GM15510 (cell line): Measurements from ENCODE around the gene ADAMTSL4.

Source experiments
- POLR2A ChIP-seq: IDR thresholded peaks from 3 replicates; pipeline ENCODE4 v1.6.1; 2011; ENCODE audit warnings: borderline replicate concordance; ENCODE audit not compliant: insufficient read length; ENCODE audit errors: extremely low read depth

ADAMTSL4 gene

DNA sequence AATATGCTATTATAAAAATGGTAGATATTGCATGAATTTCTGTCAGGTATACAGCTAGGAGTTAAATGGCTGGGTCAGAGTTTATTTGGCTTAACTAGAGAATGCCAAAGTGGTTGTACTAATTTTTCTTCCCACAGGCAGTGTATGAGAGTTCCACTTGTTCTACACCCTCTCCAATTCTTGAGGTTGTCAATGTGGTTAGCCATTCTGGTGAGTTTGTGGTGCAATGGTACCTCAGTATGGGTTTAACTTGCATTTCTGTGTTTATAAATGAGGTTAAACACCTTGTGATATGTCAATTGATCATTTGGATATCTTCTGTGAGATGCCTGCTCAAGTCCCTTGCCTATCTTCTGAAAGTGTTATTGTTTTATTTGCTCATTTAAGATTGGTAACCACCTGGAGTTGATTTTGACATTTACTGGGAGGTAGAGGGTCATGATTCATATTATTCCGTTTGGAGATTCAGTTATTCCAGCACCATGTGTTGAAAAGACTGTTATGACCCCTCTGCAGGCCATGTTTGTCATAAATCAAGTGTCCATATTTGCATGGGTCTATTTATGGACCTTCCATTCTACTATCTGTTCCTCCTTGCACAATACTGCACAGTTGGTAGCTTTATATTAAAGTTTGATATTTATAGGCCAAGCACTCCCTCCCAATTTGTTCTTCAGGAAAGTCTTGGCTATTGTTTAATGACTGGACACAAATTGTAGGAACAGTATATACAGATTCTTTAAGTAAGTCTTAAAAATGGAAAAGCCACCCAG lies 27.8 kb upstream of the ADAMTSL4 start:
- no peak for TF ChIP-seq POLR2A

DNA sequence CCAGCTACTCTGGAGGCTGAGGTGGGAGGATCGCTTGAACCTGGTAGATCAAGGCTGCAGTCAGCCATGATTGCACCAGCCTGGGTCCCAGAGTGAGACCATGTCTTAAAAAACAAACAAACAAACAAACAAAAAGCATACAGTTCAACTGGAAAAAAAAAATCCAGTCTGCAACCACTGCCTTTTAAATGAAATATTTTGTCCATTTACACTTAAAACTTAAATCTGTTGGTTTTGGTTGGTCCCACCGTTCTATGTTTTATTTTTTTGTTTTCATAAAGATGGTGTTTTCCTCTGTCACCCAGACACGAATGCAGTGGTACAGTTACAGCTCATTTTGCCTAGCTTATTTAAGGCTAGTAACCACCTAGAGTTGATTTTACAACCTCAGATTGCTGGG lies 23.9 kb upstream of the ADAMTSL4 start:
- TF ChIP-seq POLR2A, result no peak

DNA sequence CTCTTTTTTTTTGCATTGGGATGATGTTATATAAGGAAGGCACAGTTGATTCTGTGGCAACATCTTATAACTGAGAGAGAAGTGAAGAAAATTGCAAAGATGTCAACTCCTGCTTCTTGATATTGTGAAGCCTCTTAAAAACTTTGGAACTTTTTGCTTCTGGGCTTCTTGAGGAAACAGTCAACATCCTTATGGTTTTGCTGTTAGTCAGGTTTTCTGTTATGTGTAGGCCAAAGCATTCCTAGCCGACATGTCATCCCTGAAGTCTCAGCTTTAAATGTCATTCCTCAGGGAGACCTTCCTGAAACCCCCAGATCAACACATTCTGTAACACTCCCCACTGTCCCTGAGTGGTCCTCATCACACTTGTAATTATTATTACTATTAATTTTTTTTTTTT lies 21.0 kb upstream of the ADAMTSL4 start:
- no peak for TF ChIP-seq POLR2A

DNA sequence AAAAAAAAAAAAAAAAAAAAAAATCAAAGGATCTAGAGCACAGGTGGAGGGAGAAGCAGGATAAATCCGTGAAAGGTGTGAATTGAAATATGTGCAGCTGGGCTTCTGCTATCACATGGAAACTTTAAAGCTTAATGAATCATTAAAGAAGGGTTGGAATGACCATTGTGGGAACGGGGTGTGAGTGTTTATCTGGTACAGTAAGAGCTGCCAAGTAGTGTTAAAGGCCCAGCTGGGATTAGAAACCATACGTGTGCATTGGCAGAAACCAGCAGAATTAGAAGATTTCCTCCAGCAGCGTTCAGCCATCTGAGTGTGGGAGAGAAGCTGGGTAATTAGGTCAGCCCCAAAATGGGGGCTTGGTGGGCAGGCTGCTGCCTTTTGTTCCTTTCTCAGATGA lies 20.2 kb upstream of the ADAMTSL4 start:
- TF ChIP-seq POLR2A, result no peak

DNA sequence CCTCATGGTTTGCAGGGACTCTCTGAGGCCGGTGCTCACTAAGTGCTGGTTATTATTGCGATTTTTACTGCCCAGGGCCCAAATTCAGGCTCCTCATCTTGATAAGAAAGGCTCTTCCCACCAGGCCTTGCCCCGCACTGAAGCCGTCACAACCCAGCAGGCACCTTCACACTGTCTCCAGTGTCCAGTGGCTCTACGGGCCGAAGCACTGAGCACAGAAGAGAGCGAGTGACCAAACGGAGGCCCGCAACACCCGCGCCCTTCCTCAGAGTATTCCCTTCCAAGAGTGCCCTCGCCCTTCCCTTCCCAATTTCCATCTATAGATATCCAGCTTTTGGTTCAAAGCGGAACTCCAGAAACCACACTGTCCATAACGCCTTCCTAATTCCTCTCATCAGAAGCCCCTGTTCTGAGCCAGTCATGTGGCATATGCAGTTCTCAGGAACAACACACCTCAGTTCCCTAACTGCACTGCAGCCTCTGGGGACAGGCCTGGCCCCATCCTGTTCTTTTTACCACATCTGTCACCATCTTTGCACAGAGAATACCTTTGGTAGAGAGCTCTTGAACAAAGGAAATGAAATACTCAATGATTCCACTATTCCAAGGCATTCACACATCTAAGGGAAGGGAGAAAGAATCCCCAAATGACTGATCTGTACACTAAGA lies 18.6 kb upstream of the ADAMTSL4 start:
- TF ChIP-seq POLR2A, result no peak

DNA sequence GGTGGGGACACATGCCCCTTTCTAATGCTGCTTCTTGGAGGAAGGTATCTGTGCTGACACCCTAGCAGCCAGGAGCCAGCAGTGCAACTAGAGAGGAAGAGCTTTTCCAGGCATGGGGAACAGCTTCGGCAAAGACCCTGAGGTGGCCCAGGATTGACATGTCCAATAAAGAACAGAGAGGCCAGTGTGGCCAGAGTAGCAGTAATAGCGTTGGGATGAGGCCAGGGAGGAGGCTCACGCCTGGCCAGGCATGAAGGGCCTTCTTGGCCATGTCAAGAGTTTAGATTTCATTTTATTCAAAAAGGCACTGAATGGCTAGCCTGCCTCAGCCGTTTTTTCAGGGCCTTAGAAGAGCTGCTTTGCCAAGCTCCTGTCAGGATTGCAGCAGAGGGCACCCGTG lies 16.3 kb upstream of the ADAMTSL4 start:
- no peak for TF ChIP-seq POLR2A

DNA sequence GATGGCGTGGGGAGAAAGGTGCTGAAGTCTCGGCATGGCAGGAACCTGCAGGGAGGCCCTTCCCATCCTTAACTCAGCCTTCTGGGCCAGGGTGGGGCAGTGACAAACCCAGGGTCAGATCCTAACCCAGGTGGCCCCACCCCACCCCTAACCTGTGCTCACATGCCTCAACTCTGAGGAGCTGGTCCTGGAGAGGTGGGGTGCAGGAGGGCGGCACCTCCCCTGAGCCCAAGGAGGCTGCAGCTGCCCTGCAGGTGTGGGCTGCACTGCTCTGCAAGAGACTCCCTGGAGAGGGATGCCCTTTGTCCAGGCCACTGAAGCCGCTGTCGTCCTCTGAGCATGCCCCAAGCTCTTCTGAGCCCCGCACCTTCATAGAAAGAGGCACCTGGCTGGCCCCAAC lies 15.2 kb upstream of the ADAMTSL4 start:
- no peak for TF ChIP-seq POLR2A

DNA sequence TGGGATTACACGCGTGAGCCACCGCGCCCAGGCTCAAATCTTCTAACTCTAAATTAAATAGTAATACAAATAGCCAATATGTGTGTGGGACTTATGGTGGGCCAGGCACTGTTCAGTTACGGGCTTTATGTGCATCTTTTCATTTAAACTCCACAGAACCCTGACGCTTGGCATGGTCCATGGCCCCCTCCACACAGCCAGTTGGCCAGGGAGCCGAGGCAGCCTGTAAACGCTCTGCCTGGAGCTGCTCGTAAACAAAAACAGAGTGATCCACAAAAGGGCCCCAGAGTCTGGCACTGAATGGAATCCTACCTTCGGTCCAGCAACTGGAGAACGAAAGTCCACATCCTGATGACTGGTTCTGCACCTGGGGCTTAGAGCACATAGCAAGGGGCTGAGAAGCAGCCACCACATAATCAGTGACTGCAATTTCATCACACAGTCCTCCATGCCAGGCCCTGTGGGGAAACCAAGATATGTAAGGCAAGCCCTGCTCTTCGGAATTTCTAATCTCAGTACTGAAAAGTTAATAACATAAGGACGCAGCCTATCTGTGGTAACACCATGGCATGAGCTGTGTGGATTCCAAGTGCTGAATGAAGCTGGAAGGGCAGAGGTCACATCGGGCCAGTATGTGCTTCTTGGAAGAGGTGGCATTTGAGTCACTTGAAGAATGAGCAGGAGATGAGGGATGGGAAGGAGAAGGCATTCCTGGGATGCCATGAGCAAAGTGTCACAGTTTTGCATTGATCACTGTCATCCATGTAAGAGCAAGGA lies 13.5 kb upstream of the ADAMTSL4 start:
- no peak for TF ChIP-seq POLR2A

DNA sequence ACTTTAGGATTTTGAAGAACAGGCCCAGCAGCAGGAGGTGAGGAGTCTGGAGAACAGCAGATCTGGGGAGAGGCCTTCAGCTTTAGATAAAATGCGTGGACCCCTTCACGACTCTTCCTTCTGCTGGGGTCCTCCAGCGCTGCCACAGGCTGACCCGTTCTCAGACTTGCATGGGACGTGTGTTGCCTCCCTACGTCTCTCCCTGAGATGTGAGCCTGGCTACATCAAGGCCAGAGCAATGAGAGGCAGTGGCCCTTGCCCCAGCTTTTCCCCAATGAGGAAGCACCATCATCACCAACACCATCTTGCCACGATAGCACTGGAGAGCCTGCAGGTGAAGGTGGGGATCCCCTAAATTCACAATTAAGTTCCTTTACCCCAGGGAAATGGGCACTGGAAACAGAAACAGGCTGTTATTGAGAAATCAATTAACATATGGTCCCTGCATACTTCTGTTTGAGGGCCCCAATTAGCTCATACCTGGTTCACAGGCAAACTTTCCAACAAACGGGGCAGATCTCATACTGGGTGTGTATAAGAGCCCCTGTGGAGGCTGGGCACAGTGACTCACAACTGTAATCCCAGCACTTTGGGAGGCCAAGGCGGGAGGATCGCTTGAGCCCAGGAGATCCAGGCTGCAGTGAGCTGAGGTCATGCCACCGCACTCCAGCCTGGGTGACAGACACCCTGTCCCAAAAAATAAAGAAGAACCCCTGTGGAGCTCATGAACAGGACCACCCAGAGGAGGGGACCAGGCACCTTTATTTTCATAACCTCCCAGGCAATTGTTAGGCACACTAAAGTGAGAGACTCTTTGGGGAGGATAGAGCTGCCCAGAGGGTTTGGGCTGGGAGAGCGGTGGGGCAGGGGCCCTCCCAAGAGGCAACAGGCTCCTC lies 12.1 kb upstream of the ADAMTSL4 start:
- TF ChIP-seq POLR2A, result no peak

DNA sequence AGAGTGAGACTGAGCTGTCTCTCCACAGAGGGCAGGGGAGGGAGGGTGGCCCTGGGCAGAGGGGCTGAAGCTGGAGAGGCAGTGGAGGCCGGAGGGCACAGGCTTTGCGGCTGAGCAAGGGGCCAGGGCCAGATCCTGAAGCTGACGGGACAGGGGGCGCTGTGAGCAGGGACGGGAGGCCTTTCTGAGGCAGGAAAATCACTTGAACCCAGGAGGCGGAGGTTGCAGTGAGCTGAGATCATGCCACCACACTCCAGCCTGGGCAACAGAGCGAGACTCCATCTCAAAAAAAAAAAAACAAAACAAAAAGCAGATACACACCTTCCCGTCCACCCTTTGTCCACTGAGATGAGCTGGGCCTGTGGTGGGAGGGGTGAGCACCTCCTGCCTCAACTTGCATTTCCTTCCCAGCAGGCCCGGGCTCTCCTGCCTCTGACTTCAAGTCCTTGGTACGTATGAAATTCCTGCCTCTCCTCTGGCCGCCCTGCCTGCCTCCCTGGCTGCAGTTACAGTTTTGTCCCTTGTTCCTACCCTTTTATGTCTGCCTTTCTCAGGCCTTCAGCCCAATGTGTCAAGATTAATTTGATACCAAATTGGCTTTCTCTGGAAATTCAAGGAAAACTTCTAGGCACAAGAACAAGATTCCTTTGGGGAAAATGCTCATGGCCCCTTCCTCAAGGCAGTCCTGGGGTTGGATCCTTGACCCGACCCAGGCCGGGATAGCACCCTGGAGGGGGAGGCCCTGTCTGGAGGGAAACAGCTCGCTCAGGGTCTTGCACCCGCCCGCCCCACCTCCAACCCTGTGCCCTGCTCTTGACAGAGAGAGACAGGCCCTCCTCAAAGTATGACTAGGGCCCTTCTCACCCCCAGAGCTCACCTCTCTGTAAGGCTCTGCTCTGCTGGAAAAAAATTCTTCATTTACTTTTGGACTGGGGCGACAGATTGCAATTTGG lies 11.2 kb upstream of the ADAMTSL4 start:
- no peak for TF ChIP-seq POLR2A

DNA sequence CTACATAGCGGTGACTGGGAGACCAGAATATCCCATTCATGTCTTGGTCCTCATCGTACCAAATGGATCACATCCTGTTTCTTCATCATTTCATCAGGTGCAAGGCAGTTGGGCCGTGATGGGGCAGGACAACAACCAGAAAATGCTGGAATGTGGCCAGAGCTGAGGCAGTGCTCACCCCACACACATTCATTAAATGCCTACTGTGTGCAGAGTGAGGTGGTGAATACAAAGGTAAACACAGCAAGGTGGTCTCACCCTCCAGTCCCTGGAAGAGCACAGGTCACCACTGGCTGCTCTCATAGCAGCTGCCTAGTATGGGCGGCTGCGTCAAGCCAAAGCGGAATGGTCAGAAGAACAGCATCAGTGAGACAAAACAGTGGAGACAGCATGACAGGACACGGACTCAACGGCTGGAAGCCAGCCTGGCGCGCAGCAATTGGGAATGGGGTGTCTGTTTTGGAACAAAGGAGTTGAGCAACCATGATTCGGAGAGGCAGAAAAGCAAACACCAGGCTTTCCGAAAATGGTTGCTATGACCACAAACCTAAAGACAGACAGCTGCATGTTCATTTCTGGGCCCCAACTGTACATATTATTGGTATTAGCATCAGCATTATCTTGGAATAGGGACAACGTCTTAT lies 5.6 kb upstream of the ADAMTSL4 start:
- no peak for TF ChIP-seq POLR2A

DNA sequence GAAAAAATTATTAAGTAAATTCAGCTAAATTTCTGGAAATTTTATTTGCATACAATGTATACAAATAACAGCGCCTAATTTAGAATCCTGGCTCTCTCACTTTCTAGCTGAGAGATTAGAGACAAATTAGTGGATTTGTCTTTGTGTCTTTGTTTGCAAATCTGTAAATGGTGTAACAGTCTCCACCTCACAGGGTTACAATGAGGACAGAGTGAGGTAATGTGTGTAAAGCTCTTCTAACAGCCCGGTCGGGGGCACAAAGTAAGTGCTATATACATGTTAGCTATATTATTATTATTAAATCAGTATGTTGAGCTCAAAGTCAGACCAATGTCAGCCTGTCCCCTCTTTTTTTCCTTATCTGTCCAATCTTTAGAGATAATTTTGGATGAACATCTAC lies 5.0 kb upstream of the ADAMTSL4 start:
- TF ChIP-seq POLR2A, result no peak

DNA sequence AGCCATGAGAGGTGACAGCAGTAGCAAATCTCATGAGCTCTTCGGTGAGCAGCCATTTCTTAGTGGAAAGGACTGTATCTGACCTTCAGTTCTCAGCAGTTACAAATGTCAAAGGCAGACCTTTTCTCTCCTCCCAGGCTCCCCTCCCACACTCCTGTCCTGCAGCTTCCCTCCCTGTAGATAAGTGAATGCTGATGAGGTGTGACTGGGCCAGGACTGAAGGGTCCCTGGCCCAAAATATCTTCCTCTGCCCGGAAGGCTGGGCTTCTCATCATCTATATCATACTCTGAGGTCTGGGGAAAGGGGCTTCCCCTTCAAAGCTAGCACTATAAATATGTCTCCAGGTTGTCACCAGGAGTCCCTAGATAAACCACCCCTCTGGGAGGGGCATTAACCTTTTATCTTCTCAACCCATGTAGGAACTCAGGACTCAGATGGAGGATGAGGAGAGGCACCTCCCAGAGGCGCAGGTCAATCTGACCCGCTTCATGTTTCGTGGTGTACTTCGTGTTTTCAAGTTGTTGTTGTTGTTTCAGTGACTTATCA lies 3.6 kb upstream of the ADAMTSL4 start:
- no peak for TF ChIP-seq POLR2A
